GM13977 (cell line): ENCODE data around the gene ZNF324.

Source experiments
- DNase-seq: peaks from one replicate; pipeline ENCODE4 v3.0.0; 2012; ENCODE audit warnings: low spot score
- CTCF ChIP-seq: IDR thresholded peaks from 2 replicates; pipeline ENCODE4 v1.5.1; 2012; ENCODE audit warnings: mild to moderate bottlenecking, control low read depth; ENCODE audit not compliant: insufficient read depth; ENCODE audit errors: extremely low read depth, missing control alignments
- in situ Hi-C: fragments of 300-500 bp; cut with MboI; formaldehyde crosslinking; loops from one replicate; pipeline ENCODE4 v1.12.0; 2022; ENCODE audit warnings: low sequenced_read_pairs, low pct_unique_long_range_greater_than_20kb, mixed read lengths, inconsistent platforms; ENCODE audit not compliant: unreplicated experiment

The ZNF324 gene

GRCh38 chr19:58474291-58474996 lies 7.6 kb downstream of the ZNF324 start:
- in situ Hi-C loops: no loop called here
- TF ChIP-seq CTCF: no peak
- no peak for DNase-seq

- in situ Hi-C loops: no loop called here
- DNase-seq: peak; percentile 65
- TF ChIP-seq CTCF: no peak
Measured at GRCh38 chr19:58474997-58475713, 8.3 kb downstream of the ZNF324 start.

GRCh38 chr19:58475714-58476497 lies 9.0 kb downstream of the ZNF324 start, which contains the start of gene ZNF446:
TSS of gene ZNF446 (plus strand) at chr19:58476352. CDS start at chr19:58477219, 867 bp downstream.
- in situ Hi-C loops: no loop called here
- no peak for TF ChIP-seq CTCF
- peak; percentile 97 for DNase-seq

- no peak for DNase-seq
Measured at GRCh38 chr19:58476498-58477015, 9.7 kb downstream of the ZNF324 start.

GRCh38 chr19:58477130-58477529 lies 10.2 kb downstream of the ZNF324 start:
- no peak for DNase-seq
- no peak for TF ChIP-seq CTCF
- in situ Hi-C loops: no loop called here

More at GRCh38 chr19:58476498-58477015, 9.7 kb downstream of the ZNF324 start:
- TF ChIP-seq CTCF: no peak
- in situ Hi-C loops: no loop called here

GRCh38 chr19:58477871-58478270 lies 11.0 kb downstream of the ZNF324 start:
- in situ Hi-C loops: no loop called here
- no peak for TF ChIP-seq CTCF
- no peak for DNase-seq
